NCI-H1417 (cell line): ENCODE results near the gene TANC2.
"Not testable (repeated sequence)": the region's sequence is repeated elsewhere in the genome, so short reads cannot be mapped to it uniquely, and the experiment has no call there.

Experiments
- DNase-seq, 3 experiments: peaks; one replicate each; lab custom pipeline; 2025; lab: John Stamatoyannopoulos, UW

TANC2 gene

DNA sequence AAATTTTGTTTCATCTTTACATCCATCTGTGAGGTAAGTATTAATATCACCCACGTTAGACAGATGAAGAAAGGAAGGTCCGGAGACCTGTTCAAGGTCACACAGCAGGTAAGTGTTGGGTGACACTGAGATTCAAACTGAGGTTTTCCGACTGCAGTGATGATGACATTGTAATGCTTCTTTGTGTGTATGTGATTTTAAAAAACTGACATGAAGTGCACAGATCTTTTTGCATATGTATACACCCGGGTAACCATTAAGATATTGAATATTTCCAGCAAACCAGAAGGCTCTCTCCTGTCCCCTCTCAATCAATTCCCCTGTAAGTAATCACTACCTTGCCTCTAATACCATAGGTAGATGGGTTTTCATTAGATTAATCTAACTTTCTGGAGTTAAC, 1.5 kb upstream of the TANC2 start:
- DNase-seq, result peak in 1 of 3 experiments; percentile 16

DNA sequence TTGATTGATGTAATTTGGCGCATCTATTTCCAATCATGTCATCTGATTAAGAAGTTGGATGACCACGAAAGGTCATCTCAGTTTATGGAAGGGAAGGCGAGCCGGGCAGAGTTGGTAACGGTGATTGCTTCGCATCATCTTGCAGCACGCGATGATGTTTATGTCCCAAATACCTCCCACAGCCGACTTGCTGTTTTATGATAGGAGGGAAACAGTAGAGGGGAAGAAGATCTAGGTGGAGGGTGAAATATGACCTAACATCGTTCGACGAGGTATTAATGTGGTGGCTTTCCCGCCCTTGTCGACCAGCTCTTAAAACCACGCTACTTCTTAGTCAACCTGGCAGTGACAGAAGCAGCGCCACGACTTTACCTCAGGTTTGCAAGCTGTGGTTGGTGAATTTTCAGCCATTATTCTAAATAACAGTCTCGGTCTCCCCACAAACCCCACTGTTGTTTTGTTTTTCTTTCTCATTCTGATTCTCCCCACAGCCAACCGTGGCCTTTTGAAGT, 805 bp upstream of the TANC2 start:
- DNase-seq, result peak in 2 of 3 experiments; percentile 37 to 47

DNA sequence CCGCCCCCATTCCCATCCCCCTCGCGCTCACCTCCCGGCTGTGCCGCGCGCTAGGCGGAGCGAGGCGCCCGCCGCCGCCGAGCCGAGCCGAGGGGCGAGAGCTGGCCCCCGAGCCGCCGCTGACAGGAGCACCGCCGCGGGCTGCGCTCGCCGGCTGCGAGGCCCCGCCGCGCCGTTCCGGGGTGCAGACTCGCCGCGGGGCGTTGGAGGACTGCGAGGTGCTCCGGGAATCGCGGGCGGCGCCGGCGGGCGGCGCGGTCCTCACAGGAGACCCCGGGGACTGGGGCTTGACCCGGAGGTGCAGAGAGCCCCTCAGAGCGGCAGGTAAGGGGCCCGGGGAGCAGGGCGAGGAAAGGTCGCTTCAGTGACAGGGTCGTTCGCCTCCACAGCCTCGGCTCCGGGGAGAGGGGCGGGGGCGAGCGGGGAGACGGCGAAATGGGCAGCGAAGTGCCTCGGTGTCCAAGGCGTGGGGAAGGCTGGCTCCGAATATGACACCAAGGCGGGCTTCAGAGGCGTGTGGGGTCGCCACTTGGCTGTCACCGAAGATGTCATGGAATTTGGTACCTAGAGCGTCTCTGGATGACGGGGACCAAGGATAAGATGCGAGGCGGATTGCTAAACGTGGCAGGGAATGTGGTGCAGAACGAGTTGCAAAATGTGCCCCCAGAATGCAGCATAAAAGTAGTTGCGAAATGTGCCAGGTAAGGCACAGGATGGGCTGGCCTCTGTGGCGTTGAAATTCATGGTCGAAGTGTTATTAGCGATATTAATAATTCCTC, 580 bp downstream of the TANC2 start:
- peak; percentile 29 to 72 (median 59) for DNase-seq

DNA sequence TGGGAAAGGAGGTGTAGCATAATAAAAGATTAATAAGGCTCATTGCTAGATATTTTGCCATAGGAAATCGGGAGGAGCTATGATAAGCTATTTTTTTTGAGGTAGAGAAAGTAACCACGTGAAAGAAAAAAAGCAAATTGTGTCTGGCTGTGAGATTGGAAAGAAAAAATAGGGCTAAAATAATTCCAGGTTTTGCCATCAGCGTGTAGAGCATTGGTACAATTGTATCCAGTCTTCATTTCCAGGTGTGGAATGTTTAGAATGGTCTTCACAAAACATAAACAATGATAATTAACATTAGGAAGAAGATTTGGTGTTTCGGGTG, 1.1 kb downstream of the TANC2 start:
- no peak for DNase-seq

DNA sequence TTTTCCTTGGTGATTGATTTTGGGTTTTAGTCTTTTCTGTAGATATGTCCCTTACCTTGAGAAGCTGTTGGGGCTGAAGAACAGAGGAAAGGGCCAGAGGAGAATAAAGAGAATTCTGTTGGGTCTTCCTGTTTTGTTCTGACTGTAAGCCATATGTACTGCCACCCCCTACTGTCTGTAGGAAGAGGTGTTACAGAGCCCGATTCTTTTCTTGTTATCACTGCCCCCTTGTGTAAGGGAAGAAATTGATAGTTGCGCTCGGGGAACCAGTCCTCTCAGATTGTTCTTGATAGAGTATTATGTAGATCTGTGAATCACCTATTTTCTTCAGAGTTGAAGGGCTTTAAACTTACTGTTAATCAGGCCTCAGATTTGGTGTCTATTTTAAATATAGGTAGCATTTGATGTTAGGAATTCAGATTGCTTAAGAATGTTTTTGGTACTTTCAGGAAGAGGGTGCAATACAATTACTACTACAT, 2.4 kb downstream of the TANC2 start:
- DNase-seq, result peak; percentile 72 to 91 (median 85)

DNA sequence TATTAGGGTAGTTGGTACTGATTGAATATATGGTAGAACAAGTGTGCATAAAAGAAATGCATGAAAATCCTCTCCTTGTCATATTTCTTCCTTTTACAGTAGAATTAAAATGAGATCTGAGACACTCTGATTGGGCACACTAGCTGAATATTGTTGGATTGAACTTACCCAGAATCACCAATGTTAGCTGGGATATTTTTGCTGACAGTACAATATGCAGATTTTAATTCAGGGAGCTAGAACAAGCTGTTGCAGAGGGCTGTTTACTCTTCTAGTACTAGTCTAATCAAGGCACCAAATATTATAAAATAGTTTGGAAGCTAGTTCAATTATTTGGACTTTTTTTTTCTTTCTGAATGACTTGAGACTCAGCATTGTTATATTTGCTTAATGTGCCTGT, 4.6 kb downstream of the TANC2 start:
- DNase-seq, result no peak

DNA sequence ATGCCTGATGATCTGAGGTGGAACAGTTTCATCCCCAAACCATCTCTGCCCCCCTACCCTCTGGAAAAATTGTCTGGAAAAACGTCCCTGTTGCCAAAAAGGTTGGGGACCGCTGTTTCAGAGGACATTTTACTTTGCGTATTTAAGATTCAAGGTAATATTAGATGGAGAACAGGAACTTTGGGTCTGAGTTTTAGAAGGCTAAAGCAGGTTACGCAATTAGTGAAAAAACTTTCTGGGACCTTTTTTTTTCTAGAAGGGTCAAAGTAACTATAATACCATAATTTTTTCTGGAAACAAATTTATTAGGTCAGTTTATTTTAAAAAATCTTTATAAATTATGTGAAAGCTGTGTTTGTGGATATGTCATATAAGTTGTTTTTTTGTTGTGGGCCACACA, 5.8 kb downstream of the TANC2 start:
- no peak for DNase-seq

DNA sequence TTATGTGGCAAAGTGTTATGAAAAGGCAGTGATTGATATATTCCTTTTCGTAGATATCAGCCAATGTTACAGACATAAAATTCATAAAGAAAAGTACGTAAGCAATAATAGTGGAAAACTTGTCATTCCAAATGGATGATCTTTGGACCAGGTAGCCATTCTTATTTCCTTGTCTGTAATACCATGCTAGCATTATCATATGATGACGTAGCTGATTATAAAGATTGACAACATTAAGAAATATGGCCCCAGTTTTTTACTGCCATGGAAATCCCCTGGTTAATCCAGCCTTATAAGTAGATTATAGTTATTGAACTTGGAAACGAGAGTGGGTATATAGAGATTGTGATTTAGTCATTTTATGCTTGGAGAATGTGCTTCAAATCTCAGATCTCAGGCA, 8.8 kb downstream of the TANC2 start:
- DNase-seq, result no peak

DNA sequence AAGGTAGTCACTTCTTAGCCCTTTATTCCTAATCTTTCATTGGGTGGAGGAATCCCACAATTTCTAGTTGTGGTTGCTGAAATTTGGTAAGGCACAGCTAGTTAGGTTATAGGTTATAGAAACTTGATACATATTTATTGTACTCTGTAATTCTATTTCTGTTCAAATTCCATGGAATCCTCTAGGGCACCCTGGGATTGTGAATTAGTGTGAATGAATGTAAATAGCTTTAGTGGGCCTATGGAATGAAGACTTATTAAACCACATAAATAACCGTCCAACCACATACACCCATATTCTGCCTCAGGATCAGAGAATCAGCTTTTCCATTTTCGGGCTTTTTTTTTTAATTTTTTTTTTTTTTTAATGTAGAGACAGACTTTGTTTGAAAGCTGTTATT, 9.2 kb downstream of the TANC2 start:
- no peak for DNase-seq

DNA sequence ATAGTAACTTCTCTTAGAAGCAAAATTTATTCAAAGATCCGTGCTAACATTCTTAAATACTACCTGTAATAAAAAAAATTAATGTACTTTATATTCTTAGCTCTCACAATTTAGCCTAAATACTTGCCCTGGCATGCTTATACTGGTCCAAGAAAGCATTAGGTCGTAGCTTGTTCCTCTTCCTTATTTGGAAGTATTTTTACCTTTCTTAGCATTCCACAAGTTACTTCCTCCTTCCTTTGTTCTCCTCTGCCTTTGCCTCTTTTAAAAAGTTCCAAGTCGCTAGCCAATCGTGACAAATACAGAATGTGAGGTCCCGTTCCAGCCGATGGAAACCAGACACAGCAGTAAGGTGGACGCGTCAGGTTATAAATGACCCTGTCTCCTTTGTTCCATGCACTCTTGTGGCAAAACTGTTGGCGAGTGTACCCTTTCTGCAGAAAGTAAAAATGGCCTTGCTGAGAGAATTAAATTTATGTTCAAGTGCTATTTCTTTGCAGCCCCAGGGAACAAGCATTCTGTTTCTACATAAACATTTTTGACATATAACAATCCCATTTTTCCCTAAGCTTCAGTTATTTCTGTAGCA, 10.7 kb downstream of the TANC2 start:
- not testable (repeated sequence) for DNase-seq

DNA sequence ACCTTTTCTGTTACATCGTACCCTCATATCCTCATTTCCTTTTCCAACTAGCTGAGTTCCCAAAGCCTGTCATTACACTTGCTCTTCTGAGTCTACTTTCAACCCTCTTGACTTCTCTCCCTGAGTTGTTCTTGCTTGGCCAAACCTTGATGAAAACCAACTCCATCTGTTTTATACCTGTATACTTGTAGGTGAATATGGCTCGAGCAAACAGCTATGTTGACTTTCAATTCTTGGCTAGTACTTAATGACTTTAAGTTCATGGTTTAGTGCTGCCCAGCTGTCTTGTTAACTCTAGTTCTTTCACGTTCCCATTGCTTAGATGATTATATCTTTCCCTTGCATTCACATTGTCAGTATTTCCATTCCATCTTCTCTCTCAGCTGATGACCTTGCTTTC, 14.8 kb downstream of the TANC2 start:
- no peak for DNase-seq

DNA sequence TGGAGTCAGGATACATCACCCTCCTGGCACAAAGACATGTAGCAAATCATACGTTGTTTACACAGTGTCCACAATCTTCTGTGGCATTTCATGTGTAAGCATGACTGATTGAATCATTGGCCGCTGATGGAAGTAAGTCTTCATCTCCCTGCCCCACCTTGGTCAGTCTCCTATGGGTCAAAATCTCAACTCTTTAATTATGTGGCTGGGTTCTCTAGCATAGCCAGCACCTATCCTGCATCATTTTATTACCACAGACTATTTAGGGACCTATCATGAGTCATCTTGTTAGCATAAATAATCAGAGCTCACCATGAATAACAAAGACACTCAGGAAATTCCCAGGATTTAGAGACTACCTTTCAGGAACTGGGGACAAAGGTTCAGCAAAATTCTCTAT, 15.9 kb downstream of the TANC2 start:
- DNase-seq, result no peak

DNA sequence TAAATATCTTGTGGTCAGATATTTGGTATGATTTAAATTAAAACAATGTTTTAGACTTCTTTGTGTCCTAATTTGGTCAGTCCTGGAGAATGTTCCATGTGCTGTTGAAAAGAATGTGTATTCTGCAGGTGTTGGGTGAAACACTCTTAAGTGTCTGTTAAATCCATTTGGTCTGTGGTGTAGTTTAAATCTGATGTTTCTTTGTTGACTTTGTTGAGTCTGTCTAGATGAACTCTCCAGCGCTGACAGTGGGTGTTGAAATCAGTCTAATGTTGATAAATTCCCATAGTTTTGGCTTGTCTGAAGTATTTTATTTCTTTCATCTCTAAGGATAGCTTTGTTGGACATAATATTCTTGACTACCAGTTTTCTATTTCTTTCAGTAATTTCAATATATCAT, 18.8 kb downstream of the TANC2 start:
- DNase-seq, result no peak

DNA sequence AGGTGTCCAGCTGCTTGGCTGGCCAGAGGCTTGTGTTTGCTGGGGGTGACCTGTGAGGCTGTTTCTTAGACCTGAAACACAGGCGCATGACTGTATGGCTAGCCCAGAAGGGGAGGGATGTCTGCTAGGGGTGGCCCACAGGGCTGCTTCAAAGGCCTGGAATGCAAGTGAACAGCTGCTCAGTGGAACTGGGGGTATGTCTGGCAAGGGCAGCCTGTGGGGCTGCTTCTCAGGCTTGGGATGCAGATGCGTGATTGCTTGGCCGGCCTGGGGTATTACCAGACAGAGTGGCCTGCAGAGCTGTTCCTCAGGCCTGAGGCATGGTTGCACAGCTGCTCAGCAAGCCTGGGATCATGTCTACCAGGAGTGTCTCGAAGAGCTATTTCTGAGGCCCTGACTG, 20.5 kb downstream of the TANC2 start:
- no peak for DNase-seq

DNA sequence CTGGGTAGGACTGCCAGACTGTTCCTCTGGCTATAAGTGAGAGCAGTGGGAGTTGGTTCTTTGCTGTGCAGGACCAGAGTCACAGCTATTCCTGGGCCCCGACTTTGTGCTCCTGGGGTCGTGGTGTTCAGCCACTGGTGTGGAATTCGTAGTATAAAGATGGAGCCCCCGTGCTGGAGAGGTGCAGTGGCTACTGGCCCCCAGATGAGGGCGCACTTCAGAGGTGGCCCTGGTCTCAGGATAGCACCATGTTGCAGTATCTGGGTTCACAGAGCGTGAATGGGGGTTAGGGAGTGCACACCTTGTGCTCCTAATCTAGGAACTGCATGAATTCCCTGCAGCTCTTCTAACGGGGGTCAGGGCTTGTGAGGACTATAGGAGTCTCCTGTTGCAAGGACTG, 21.1 kb downstream of the TANC2 start:
- no peak for DNase-seq

DNA sequence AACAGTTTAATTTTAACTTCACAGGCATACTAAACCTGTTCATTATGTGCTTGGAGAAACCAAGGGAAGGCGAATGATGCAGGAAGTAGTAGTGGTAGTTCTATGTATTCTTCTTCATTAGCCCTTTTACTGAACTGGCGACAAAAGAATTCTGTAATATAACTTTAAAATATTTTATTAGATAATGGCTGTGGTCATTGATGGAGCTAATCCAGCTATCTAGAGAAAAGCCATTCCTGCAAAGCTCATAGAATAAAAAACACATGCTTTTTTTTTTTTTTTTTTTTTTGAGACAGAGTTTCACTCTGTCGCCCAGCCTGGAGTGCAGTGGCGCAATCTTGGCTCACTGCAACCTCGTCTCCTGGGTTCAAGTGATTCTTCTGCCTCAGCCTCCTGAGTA, 23.5 kb downstream of the TANC2 start:
- no peak for DNase-seq

DNA sequence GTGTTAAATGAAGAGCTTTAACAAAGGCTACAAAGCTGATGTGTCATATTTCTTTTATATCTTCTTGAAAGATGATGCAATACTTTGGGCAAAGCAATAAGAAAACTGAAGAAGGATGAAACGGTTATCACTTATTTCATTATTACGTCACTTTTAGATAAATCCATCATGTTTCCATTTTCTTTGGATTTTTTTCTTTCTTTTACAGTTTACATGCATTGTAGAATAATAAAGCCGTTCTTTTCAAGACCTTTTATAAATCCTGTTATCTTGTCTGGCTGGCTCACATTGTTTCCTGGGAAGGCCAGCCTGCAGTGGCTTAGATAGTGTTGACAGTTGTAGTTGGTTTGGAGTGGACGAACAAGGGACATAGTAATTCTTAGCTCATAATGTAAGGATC, 28.9 kb downstream of the TANC2 start:
- DNase-seq, result no peak

DNA sequence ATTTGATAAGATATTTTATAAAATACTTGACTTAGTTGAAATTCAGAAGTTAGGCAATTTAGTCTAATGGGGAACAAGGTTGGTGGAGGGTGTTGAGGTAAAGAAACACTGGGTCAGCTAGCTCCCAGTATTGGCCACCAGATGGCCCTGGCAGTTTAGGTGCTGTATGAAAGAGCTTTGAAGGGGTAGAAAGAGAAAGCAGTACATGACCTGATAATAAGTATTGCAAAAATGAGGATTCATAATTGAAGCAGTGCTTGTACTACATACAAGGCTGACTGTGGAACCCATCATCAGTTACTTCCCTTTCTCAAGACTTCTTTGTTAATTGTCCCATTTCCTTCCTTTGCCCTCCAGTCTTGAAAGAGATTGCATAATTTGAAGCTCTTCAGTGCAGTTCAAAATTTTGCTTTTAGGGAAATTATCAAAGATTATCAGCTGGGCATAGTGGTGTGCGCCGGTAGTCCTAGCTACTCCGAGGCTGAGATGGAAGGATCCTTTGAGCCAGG, 29.4 kb downstream of the TANC2 start:
- DNase-seq, result peak in 2 of 3 experiments; percentile 19 to 69

DNA sequence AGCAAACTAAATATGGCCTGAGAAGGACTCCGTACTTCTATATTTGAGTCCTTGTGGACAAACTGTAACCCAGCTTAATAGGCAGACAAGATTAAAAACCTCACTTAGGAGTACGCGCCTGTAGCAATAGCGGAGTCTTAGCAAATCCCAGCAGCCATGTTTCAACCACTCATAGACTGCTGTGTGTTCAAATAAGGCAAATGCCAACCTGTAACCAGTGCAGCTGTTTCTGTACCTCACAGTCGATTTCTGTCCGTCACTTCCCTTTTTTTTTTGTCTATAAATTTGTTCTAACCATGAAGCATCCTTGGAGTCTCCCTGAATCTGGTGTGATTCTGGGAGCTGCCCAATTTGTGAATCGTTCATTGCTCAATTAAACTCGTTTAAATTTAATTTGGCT, 30.2 kb downstream of the TANC2 start:
- DNase-seq, result peak in 1 of 3 experiments; percentile 20

DNA sequence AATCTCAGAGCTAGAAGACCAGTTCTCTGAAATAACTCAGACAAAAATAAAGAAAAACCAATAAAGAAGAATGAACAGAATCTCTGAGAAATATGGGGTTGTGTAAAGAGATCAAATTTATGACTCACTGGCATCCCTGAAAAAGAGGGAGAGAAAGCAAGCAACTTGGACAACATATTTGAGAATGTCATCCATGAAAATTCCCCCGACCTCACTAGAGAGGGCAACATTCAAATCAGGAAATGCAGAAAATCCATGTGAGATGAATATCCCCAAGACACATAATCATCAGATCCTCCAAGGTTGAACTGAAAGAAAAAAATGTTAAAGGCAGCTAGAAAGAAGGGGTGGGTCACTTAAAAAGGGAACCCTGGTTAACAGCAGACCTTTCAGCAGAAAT, 32.1 kb downstream of the TANC2 start:
- DNase-seq, result no peak

DNA sequence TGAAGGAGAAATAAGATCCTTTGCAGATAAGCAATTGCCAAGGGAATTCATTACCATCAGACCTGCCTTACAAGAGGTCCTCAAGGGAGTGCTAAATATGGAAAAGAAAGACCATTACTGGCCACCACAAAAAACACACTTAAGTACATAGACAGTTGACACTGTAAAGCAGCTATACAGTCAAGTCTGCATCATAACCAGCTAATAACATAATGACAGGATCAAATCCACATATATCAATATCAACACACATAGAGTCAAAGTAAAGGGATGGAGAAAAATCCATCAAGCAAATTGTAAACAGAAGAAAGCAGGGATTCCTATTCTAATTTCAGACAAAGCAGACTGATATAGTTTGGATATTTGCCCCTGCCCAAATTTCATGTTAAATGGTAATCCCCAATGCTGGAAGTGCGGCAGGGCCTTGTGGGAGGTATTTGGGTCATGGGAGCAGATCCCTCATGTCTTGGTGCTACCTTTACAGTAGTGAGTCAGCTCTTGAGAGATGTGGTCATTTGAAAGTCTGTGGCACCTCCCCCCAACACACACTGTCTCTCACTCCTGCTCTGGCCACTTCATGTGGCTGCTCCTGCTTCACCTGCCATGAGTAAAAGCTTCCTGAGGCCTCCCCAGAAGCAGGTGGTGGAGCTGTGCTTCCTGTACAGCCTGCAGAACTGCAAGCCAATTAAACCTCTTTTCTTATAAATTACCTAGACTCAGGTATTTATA, 32.8 kb downstream of the TANC2 start:
- peak in 1 of 3 experiments; percentile 25 for DNase-seq

DNA sequence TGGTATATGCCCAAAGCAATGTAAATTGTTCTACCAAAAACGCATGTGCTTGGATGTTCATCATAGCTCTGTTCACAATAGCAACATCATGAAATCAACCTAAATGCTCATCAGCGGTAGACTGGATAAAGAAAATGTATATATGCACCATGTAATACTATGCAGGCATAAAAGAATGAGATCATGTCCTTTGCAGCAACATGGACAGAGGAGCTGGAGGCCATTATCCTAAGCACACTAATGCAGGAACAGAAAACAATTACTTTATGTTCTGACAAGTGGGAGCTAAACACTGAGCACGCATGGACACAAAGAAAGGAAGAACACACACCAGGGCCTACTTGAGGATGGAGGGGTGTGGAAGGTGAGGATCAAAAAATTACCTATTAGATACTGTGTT, 33.7 kb downstream of the TANC2 start:
- DNase-seq, result peak in 1 of 3 experiments; percentile 30
